ENCODE data around the gene C6orf141. TPM values are rescaled to one million over a fixed set of nuclear protein-coding genes. Genes with fewer than 3 reads are reported as not detected.

C6orf141 gene
- total RNA-seq, 1 experiment from 2014 or later: 40.1 TPM

GRCh38 chr6:49576618-49577017 lies 26.1 kb downstream of the C6orf141 start:
- no peak overlapping the region for H2AFZ ChIP-seq (ENCODE audit: low read length)
- H4K91ac ChIP-seq (ENCODE audit: insufficient read length, low read depth, low read length): no peak overlapping the region
- H2BK15ac ChIP-seq (ENCODE audit: low read depth, low read length): no peak overlapping the region
- no peak overlapping the region for H2BK20ac ChIP-seq (ENCODE audit: low read depth, low read length, poor library complexity, severe bottlenecking)
- no peak overlapping the region for H2BK12ac ChIP-seq (ENCODE audit: insufficient read length, low read depth, low read length)
- H3K4me1 ChIP-seq (ENCODE audit: insufficient read depth, low read length): no peaks in the 10 kb centered on the region
- H3K79me2 ChIP-seq (ENCODE audit: insufficient read depth, low read length): no peaks in the 10 kb centered on the region
- peaks cover 0 to 8% of the 10 kb centered on the region in 2 experiments; a peak in 1 of 4 replicates for H3K4me1 Mint-ChIP-seq
- TF ChIP-seq, protein P1, sequence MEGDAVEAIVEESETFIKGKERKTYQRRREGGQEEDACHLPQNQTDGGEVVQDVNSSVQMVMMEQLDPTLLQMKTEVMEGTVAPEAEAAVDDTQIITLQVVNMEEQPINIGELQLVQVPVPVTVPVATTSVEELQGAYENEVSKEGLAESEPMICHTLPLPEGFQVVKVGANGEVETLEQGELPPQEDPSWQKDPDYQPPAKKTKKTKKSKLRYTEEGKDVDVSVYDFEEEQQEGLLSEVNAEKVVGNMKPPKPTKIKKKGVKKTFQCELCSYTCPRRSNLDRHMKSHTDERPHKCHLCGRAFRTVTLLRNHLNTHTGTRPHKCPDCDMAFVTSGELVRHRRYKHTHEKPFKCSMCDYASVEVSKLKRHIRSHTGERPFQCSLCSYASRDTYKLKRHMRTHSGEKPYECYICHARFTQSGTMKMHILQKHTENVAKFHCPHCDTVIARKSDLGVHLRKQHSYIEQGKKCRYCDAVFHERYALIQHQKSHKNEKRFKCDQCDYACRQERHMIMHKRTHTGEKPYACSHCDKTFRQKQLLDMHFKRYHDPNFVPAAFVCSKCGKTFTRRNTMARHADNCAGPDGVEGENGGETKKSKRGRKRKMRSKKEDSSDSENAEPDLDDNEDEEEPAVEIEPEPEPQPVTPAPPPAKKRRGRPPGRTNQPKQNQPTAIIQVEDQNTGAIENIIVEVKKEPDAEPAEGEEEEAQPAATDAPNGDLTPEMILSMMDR (conservative IDR thresholded peaks at IDR 0.05): no peak
- no peak overlapping the region for H3K4ac ChIP-seq (ENCODE audit: low read depth, low read length)
- no peaks in the 10 kb centered on the region; a peak in 1 of 5 replicates for H3K9me3 Mint-ChIP-seq
- H3K27ac Mint-ChIP-seq: no peak overlapping the region
- H3K27ac ChIP-seq (ENCODE audit: insufficient read length, low read depth, low read length): no peak overlapping the region
- no peaks in the 10 kb centered on the region for H3K9me3 ChIP-seq (ENCODE audit: control insufficient read depth, low read depth, low read length)
- H3K79me1 ChIP-seq (ENCODE audit: insufficient read depth, low read depth, low read length, poor library complexity, severe bottlenecking): no peaks in the 10 kb centered on the region
- peaks cover 0 to 4% (median 1%) of the 10 kb centered on the region in 3 experiments; a peak in 2 of 7 replicates for H3K36me3 Mint-ChIP-seq (ENCODE audit: insufficient read depth in 1 of 3, low read depth in 3 of 3)
- H3K4me3 Mint-ChIP-seq: no peak overlapping the region
- H3K56ac ChIP-seq (ENCODE audit: insufficient read length, low read depth, low read length): no peak overlapping the region
- no peaks in the 10 kb centered on the region; the same call in 1 of the 2 replicates for H3K27me3 Mint-ChIP-seq (ENCODE audit: low read depth)
- no peaks in the 10 kb centered on the region for H4K20me1 ChIP-seq (ENCODE audit: control insufficient read depth, insufficient read depth, insufficient read length)
- no peak overlapping the region for H2AK5ac ChIP-seq (ENCODE audit: insufficient read length, low read length)
- no peak overlapping the region for H2BK5ac ChIP-seq (ENCODE audit: insufficient read length, low read length)
- H3K27me3 ChIP-seq (ENCODE audit: insufficient read depth, low read length): no peaks in the 10 kb centered on the region
- no peak overlapping the region for H3T11ph ChIP-seq (ENCODE audit: low read length)
- H3K4me2 ChIP-seq (ENCODE audit: insufficient read depth, insufficient read length, low read length): no peak overlapping the region
- WGBS (ENCODE audit: extremely low coverage, insufficient read length, low lambda C conversion rate): no CpG with 5 or more reads among the region's 1 CpG
- H3K23me2 ChIP-seq (ENCODE audit: insufficient read length, low read depth, low read length, poor library complexity, severe bottlenecking): no peaks in the 10 kb centered on the region
- H3K23ac ChIP-seq (ENCODE audit: insufficient read length, low read depth, low read length): no peak overlapping the region
- H2BK120ac ChIP-seq (ENCODE audit: low read depth, low read length, poor library complexity, severe bottlenecking): no peak overlapping the region
- no peak overlapping the region for H3K18ac ChIP-seq (ENCODE audit: insufficient read length, low read depth, low read length)
- no peak overlapping the region for H3K14ac ChIP-seq (ENCODE audit: insufficient read depth, low read length)
- no peak overlapping the region for H4K5ac ChIP-seq (ENCODE audit: insufficient read length, low read depth, low read length)
- no peak overlapping the region for H4K8ac ChIP-seq (replicated peaks; ENCODE audit: insufficient read length, low read depth, low read length)
- no peak overlapping the region for H3K9ac ChIP-seq (ENCODE audit: extremely low read depth, insufficient read length, low read length)
- DNase-seq: no peak

Data from H9 (cell line).